GM12878 (cell line): ENCODE data around the gene KIF5C. TPM values are rescaled to one million over a fixed set of nuclear protein-coding genes. Genes with fewer than 3 reads are reported as not detected.

Experiments
- ATAC-seq: fragments of 200-7000 bp; cut with Tn5 transposase; 3 replicates; pipeline ENCODE4 v1.9.1; 2020; ENCODE audit warnings: mild to moderate bottlenecking, moderate library complexity
- BruUV-seq: library from RNA; stranded (reverse); fragments of 400-500 nt; replicated peaks from 2 replicates; lab custom pipeline; 2021; lab: Mats Ljungman, UMichigan
- CTCF ChIA-PET: fragments of 300-600 bp; sonication (Branson Sonifier 250); formaldehyde crosslinking; extraction: SDS; loops from one replicate; lab custom pipeline; 2021; ENCODE audit warnings: inconsistent platforms; lab: Yijun Ruan, JAX
- POLR2A ChIA-PET: fragments of 350-600 bp; formaldehyde crosslinking; extraction: SDS; loops from one replicate; lab custom pipeline; 2021; ENCODE audit warnings: inconsistent platforms; lab: Charles Lee
- RAD21 ChIA-PET: fragments of 300-600 bp; sonication (Branson Sonifier 250); formaldehyde crosslinking; loops from one replicate; lab custom pipeline; 2023; ENCODE audit warnings: antibody characterized with exemption; ENCODE audit not compliant: unreplicated experiment; lab: Charles Lee
- SMC1A ChIA-PET: fragments of 300-600 bp; sonication (Branson Sonifier 250); formaldehyde crosslinking; loops from one replicate; lab custom pipeline; 2023; ENCODE audit not compliant: unreplicated experiment, uncharacterized antibody; lab: Charles Lee
- DNase-seq: peaks from one replicate; pipeline ENCODE4 v3.0.0-alpha.2; 2011; ENCODE audit warnings: low read depth, low spot score
- FAIRE-seq: peaks from 3 replicates; lab custom pipeline; 2011; peaks lifted over from hg19 to GRCh38; lab: Jason Lieb, UNC
- H2AFZ ChIP-seq: 2 replicates; pipeline ENCODE4 v1.6.0; 2011; ENCODE audit warnings: low read depth, low read length, control low read depth; ENCODE audit not compliant: control insufficient read depth
- H3K27ac ChIP-seq: 2 replicates; pipeline ENCODE4 v1.5.1; 2011; ENCODE audit warnings: control low read depth; ENCODE audit not compliant: control insufficient read depth, insufficient read depth
- H3K27me3 ChIP-seq, 2 experiments: replicated peaks in 1 of 2; 2 replicates each; pipeline versions ENCODE4 v1.6.0 to v1.6.1; 2011; ENCODE audit warnings: low read length in 1 of 2; ENCODE audit not compliant: control insufficient read depth in 2 of 2, insufficient read depth in 2 of 2
- H3K36me3 ChIP-seq, 2 experiments: 2 replicates each; pipeline ENCODE4 v1.5.1; 2011; ENCODE audit warnings: low read length in 1 of 2; ENCODE audit not compliant: control insufficient read depth in 2 of 2, insufficient read depth in 2 of 2
- H3K4me1 ChIP-seq: 2 replicates; pipeline ENCODE4 v1.6.1; 2011; ENCODE audit warnings: mild to moderate bottlenecking, low read length, moderate library complexity, mixed read lengths; ENCODE audit not compliant: control insufficient read depth, insufficient read depth
- H3K4me2 ChIP-seq: 2 replicates; pipeline ENCODE4 v1.6.0; 2011; ENCODE audit warnings: control low read depth; ENCODE audit not compliant: control insufficient read depth, insufficient read depth
- H3K4me3 ChIP-seq: fragments of 200-600 bp; sonication (generic); 2 replicates; pipeline ENCODE4 v1.5.1; 2016
- H3K79me2 ChIP-seq: 2 replicates; pipeline ENCODE4 v1.6.0; 2011; ENCODE audit warnings: low read length; ENCODE audit not compliant: control insufficient read depth, insufficient read depth
- H3K9ac ChIP-seq: 2 replicates; pipeline ENCODE4 v1.8.0; 2011; ENCODE audit warnings: low read length, control low read depth, mixed read lengths; ENCODE audit not compliant: control insufficient read depth, insufficient read depth
- H3K9me3 ChIP-seq: replicated peaks from 3 replicates; pipeline ENCODE4 v1.5.1; 2011; ENCODE audit warnings: mild to moderate bottlenecking, low read length; ENCODE audit not compliant: control insufficient read depth, insufficient read depth
- H4K20me1 ChIP-seq: 2 replicates; pipeline ENCODE4 v1.6.0; 2011; ENCODE audit not compliant: control insufficient read depth, insufficient read depth
- BCL3 ChIP-seq: IDR thresholded peaks from 2 replicates; pipeline ENCODE4 v1.6.1; 2011; ENCODE audit warnings: borderline replicate concordance, low read depth, mild to moderate bottlenecking, moderate library complexity, low read length; ENCODE audit not compliant: insufficient read depth, poor library complexity, severe bottlenecking
- CBX5 ChIP-seq: sonication (generic); IDR thresholded peaks from 2 replicates; pipeline ENCODE4 v1.6.1; 2016; ENCODE audit warnings: low read depth, moderate library complexity, mild to moderate bottlenecking, inconsistent platforms
- CHD2 ChIP-seq: IDR thresholded peaks from 2 replicates; pipeline ENCODE4 v1.6.1; 2011; ENCODE audit warnings: low read depth, low read length, improper control_type of control experiment, borderline replicate concordance
- MTA3 ChIP-seq: IDR thresholded peaks from 2 replicates; pipeline ENCODE4 v1.6.1; 2012; ENCODE audit warnings: low read length, inconsistent platforms, borderline replicate concordance
- RB1 ChIP-seq: fragments of 450-650 bp; formaldehyde crosslinking; IDR thresholded peaks from 2 replicates; pipeline ENCODE4 v1.6.1; 2017; ENCODE audit warnings: mild to moderate bottlenecking, borderline replicate concordance
- RBBP5 ChIP-seq: fragments of 200-600 bp; sonication (generic); conservative IDR thresholded peaks from 2 replicates; pipeline ENCODE4 v1.6.1; 2016
- REST ChIP-seq: IDR thresholded peaks from 2 replicates; pipeline ENCODE4 v1.6.1; 2012; ENCODE audit warnings: mild to moderate bottlenecking, low read depth, low read length
- RUNX3 ChIP-seq: IDR thresholded peaks from 2 replicates; pipeline ENCODE4 v1.6.1; 2012; ENCODE audit warnings: low read length, inconsistent platforms
- ZBTB33 ChIP-seq: fragments of 450-650 bp; IDR thresholded peaks from 2 replicates; pipeline ENCODE4 v1.6.1; 2017; ENCODE audit warnings: mild to moderate bottlenecking
- ZNF217 ChIP-seq: fragments of 450-650 bp; IDR thresholded peaks from 2 replicates; pipeline ENCODE4 v1.6.1; 2017; ENCODE audit warnings: antibody characterized with exemption, mild to moderate bottlenecking
- WGBS: methylation state at CpG from one replicate; pipeline ENCODE4 v1.1.6; 2016; ENCODE audit warnings: low lambda C conversion rate; ENCODE audit not compliant: insufficient replicate concordance, insufficient coverage; ENCODE audit errors: missing lambda C conversion rate; 5-methylcytosine and 5-hydroxymethylcytosine counted together
- in situ Hi-C: fragments of 300-500 bp; cut with MboI; formaldehyde crosslinking; loops from 9 replicates; pipeline ENCODE4 v1.14.3; 2018; ENCODE audit warnings: mixed read lengths
- intact Hi-C: fragments of 100-400 bp; cut with micrococcal nuclease; formaldehyde crosslinking; loops from one replicate; pipeline ENCODE4 v1.14.2; 2022; ENCODE audit not compliant: unreplicated experiment
- polyA plus RNA-seq, 11 experiments: library from polyadenylated mRNA; depleted of rRNA in 4 of 11; unstranded in 6 of 11; stranded (reverse) in 5 of 11; fragments of >200 nt; fragmentation: Nextera tagmentation in 4 of 11; fragmentation: Illumina TruSeq in 1 of 11; extraction: Ambion mirVana in 4 of 11; extraction: Trizol in 1 of 11; gene quantifications; 1 replicate in 1 of 11; 2 replicates in 10 of 11; pipeline versions ENCODE4 v1.2.1 to v1.2.3, GENCODE V29; 2011 to 2016; ENCODE audit warnings: inconsistent platforms in 2 of 11, missing spikeins in 2 of 11, low read depth in 1 of 11
- total RNA-seq, 4 experiments: library from RNA; depleted of rRNA in 3 of 4; stranded (reverse); fragments of >200 nt in 3 of 4; fragmentation: Illumina TruSeq in 1 of 4; extraction: Trizol in 1 of 4; gene quantifications; 2 replicates each; pipeline versions ENCODE4 v1.2.1 to v1.2.3, GENCODE V29; 2013 to 2021

Gene KIF5C
- total and polyA plus RNA-seq, 10 of the 15 experiments (the other 5 are each of a cell fraction or from before 2014, with no cell fraction given), result 0.08 to 0.49 (median 0.24) TPM

- POLR2A ChIA-PET, result no interaction called here
- H3K27me3 ChIP-seq, result no peaks in the 10 kb centered on the region
- no peak for FAIRE-seq
- H2AFZ ChIP-seq, result no peak overlapping the region
- no peaks in the 10 kb centered on the region for H3K9me3 ChIP-seq
- SMC1A ChIA-PET, result interaction anchor here (1.7 to 16.5 kb wide), 2 partner anchors 9 kb away, joined by 3 to 327 read pairs; partner anchors contain the start of gene LYPD6B
- intact Hi-C loops, result no loop called here
- H3K9ac ChIP-seq, result no peak overlapping the region
- H4K20me1 ChIP-seq, result no peaks in the 10 kb centered on the region
- H3K4me2 ChIP-seq, result no peak overlapping the region
- peaks cover 16% of the 10 kb centered on the region for H3K4me1 ChIP-seq
- no peak for ATAC-seq
- H3K4me3 ChIP-seq, result no peak overlapping the region
- RAD21 ChIA-PET, result interaction anchor here (10.5 kb wide), 1 partner anchor 11 kb away, joined by 107 read pairs; no protein-coding TSS in a partner anchor
- WGBS, result 75% methylated on average over 6 of the region's 6 CpGs
- no peak for DNase-seq
- no peak overlapping the region for H3K27ac ChIP-seq
- H3K36me3 ChIP-seq, result no peaks in the 10 kb centered on the region
- in situ Hi-C loops, result no loop called here
- no peak for TF ChIP-seq MTA3
- TF ChIP-seq REST, result no peak
- no peak for TF ChIP-seq ZNF217
- TF ChIP-seq BCL3, result no peak
- no peak for TF ChIP-seq RB1
- no peak for TF ChIP-seq RUNX3
- no peak for TF ChIP-seq CHD2
- TF ChIP-seq RBBP5, result no peak
- TF ChIP-seq CBX5, result no peak
- no peak for TF ChIP-seq ZBTB33
- no peaks in the 10 kb centered on the region for H3K79me2 ChIP-seq
- no TSS peak for BruUV-seq
- CTCF ChIA-PET, result interaction anchor here (0.7 to 18.7 kb wide), 3 partner anchors 6 to 413 kb away, joined by 3 to 508 read pairs (median 508); partner anchors contain the start of gene LYPD6B
These were observed 153.3 kb downstream of the KIF5C start for GRCh38 chr2:149028377-149028776.
